ENCODE measurements around the gene MKNK1. TPM values are rescaled to one million over a fixed set of nuclear protein-coding genes. Genes with fewer than 3 reads are reported as not detected.

The MKNK1 gene
- total and polyA plus RNA-seq, 4 donors: 29.4 to 83.5 (median 62.8) TPM

DNA sequence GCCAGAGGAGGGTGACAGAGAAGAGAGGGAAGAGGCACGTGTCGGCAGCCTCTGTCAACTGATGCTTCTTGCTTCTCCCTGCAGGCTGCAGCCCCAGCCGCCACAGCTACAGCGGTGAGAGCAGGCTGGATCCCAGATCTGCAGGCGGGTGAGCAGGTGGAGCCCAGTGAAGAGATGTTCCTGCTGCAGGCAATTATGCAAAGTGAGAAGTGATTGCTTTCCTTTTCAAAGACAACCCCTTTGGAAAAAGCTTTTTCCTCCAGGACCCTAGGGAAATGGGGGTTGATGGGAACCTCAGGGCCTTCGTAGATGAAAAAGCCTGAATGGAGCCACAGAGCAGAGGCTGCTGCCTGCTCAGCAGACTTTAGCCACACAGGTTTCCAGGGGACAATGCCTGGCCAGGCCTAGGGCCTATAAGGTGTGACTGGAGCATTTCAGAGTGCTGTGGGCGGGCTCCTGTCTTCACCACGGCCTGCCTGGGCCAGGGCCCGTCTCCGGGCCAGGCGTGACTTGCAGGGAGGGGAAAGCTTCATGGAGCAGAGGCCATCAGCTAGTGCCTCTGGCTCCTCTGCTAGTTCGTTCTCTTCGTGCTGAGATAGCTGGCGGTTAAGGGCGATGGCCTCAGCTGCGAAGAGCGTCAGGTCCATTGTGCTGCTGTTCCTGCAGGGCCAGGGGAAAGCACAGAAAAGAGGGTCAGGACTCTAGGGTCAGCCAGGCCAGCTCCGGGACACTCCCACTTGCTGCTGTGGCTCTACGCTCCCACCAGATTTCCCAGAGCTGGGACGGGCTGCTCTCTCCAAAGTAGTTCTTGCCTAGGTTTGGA is 45.7 kb downstream of the MKNK1 start:
- Histone ChIP-seq H3K9me3 (ENCODE audit: control insufficient read depth in 4 of 4, insufficient read depth in 3 of 4, low read length in 3 of 4) (no peaks in the 10 kb centered on the region), H3K9ac (ENCODE audit: insufficient read depth in 1 of 2, low read length in 2 of 2) (no peak overlapping the region), H3K27ac (ENCODE audit: low read depth in 1 of 2, low read length in 1 of 2) (no peak overlapping the region), H3K27me3 (ENCODE audit: control insufficient read depth in 3 of 3, insufficient read depth in 3 of 3, low read length in 2 of 3) (no peaks in the 10 kb centered on the region), H3K36me3 (ENCODE audit: control insufficient read depth in 4 of 4, insufficient read depth in 4 of 4, low read length in 4 of 4) (peaks cover 6 to 38% (median 10%) of the 10 kb centered on the region in 4 donors), H3K4me1 (ENCODE audit: control insufficient read depth in 5 of 5, insufficient read depth in 5 of 5, low read length in 5 of 5) (peaks cover 0 to 2% (median 0%) of the 10 kb centered on the region in 5 donors), H3K4me3 (no peak overlapping the region)
- TF ChIP-seq, protein P1, sequence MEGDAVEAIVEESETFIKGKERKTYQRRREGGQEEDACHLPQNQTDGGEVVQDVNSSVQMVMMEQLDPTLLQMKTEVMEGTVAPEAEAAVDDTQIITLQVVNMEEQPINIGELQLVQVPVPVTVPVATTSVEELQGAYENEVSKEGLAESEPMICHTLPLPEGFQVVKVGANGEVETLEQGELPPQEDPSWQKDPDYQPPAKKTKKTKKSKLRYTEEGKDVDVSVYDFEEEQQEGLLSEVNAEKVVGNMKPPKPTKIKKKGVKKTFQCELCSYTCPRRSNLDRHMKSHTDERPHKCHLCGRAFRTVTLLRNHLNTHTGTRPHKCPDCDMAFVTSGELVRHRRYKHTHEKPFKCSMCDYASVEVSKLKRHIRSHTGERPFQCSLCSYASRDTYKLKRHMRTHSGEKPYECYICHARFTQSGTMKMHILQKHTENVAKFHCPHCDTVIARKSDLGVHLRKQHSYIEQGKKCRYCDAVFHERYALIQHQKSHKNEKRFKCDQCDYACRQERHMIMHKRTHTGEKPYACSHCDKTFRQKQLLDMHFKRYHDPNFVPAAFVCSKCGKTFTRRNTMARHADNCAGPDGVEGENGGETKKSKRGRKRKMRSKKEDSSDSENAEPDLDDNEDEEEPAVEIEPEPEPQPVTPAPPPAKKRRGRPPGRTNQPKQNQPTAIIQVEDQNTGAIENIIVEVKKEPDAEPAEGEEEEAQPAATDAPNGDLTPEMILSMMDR (IDR thresholded peaks at IDR 0.05; ENCODE audit: control extremely low read depth, extremely low read depth): no peak
- 89 to 90% methylated on average over 20 of the region's 20 CpGs for WGBS, 2 donors
- no peak for ATAC-seq (ENCODE audit: insufficient read depth, low FRiP score)
- DNase-seq: no peak

DNA sequence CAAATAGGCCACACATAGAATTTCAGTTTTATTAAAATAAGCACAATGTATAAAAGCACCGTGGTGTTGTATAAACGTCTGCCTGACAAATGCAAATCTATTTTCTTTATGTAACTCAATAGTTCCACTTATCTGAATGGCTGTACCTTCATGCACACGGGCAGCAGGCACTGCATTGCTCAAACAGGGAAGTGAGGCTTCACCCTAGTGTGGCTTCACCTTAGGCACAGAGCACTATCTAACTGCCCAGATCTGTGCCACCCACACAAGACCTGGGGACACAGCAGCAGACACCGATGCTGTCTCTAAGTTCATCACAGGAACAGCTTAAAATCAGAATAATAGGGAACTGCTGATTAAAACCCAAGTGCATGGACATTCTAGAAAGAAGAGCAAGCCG is 46.7 kb downstream of the MKNK1 start:
- 69% methylated on average over 5 of the region's 5 CpGs for WGBS, 2 donors
- Histone ChIP-seq H3K9ac (ENCODE audit: insufficient read depth in 1 of 2, low read length in 2 of 2) (no peak overlapping the region), H3K4me3 (no peak overlapping the region), H3K27ac (ENCODE audit: low read depth in 1 of 2, low read length in 1 of 2) (no peak overlapping the region), H3K27me3 (ENCODE audit: control insufficient read depth in 3 of 3, insufficient read depth in 3 of 3, low read length in 2 of 3) (no peaks in the 10 kb centered on the region), H3K36me3 (ENCODE audit: control insufficient read depth in 4 of 4, insufficient read depth in 4 of 4, low read length in 4 of 4) (peaks cover 0 to 30% (median 5%) of the 10 kb centered on the region in 4 donors), H3K4me1 (ENCODE audit: control insufficient read depth in 5 of 5, insufficient read depth in 5 of 5, low read length in 5 of 5) (peaks cover 0 to 2% (median 0%) of the 10 kb centered on the region in 5 donors), H3K9me3 (ENCODE audit: control insufficient read depth in 4 of 4, insufficient read depth in 3 of 4, low read length in 3 of 4) (no peaks in the 10 kb centered on the region)
- ATAC-seq (ENCODE audit: insufficient read depth, low FRiP score) (no peak), DNase-seq (no peak)
- TF ChIP-seq, protein P1 (IDR thresholded peaks at IDR 0.05; ENCODE audit: control extremely low read depth, extremely low read depth): no peak

DNA sequence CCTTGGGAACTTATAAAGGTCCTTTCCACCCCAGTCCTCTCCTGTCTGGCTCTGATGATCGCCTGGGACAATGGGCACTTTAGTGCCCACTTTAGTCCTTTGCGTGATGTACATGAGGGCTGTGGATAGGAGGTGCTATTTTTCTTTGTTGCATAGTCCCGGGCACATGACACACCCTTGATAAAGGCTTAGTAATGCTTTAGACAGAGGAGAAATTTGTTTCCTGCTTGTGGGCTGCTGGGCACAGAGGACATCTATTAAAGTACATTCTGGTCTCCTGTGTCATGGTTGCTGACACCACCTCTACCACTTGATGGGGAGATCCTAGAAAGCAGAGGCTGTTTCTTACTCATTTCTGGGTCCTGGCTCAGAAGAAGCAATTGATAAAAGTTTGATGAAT is 47.2 kb downstream of the MKNK1 start:
- no peaks in the 10 kb centered on the region for H3K27me3 ChIP-seq (ENCODE audit: control insufficient read depth in 3 of 3, insufficient read depth in 3 of 3, low read length in 2 of 3)
- DNase-seq (no peak), ATAC-seq (ENCODE audit: insufficient read depth, low FRiP score) (peak; percentile 41)
- peaks cover 0 to under 1% (median 0%) of the 10 kb centered on the region in 4 donors for H3K9me3 ChIP-seq (ENCODE audit: control insufficient read depth in 4 of 4, insufficient read depth in 3 of 4, low read length in 3 of 4)
- H3K27ac ChIP-seq (ENCODE audit: low read depth in 1 of 2, low read length in 1 of 2): no peak overlapping the region
- no peak overlapping the region for H3K4me3 ChIP-seq
- peaks cover 0 to 2% (median 0%) of the 10 kb centered on the region in 5 donors for H3K4me1 ChIP-seq (ENCODE audit: control insufficient read depth in 5 of 5, insufficient read depth in 5 of 5, low read length in 5 of 5)
- H3K36me3 ChIP-seq (ENCODE audit: control insufficient read depth in 4 of 4, insufficient read depth in 4 of 4, low read length in 4 of 4): peaks cover 0 to 28% (median 5%) of the 10 kb centered on the region in 4 donors
- H3K9ac ChIP-seq (ENCODE audit: insufficient read depth in 1 of 2, low read length in 2 of 2): no peak overlapping the region
- TF ChIP-seq, protein P1 (IDR thresholded peaks at IDR 0.05; ENCODE audit: control extremely low read depth, extremely low read depth): no peak
- 70 to 81% methylated on average over 3 of the region's 3 CpGs for WGBS, 2 donors
